Smooth muscle cell (in vitro differentiated cells): ENCODE measurements around the gene BZW2. TPM values are rescaled to one million over a fixed set of nuclear protein-coding genes. Genes with fewer than 3 reads are reported as not detected.

Experiments
- DNase-seq: peaks from one replicate; lab custom pipeline; 2025; ENCODE audit not compliant: unreplicated experiment; lab: John Stamatoyannopoulos, UW
- H2AFZ ChIP-seq: fragments of 200-600 bp; sonication (generic); 2 replicates; pipeline ENCODE4 v1.6.0; 2016; ENCODE audit warnings: antibody characterized with exemption, low read depth, mild to moderate bottlenecking
- H3F3A ChIP-seq: fragments of 200-600 bp; sonication (generic); 2 replicates; pipeline ENCODE4 v1.6.0; 2017; ENCODE audit warnings: antibody characterized with exemption, low read depth
- H3K27ac ChIP-seq: fragments of 200-600 bp; sonication (generic); 2 replicates; pipeline ENCODE4 v1.5.1; 2016; ENCODE audit warnings: low read depth, mild to moderate bottlenecking
- H3K27me3 ChIP-seq: fragments of 200-600 bp; sonication (generic); 2 replicates; pipeline ENCODE4 v1.6.1; 2016; ENCODE audit warnings: low read depth, mild to moderate bottlenecking
- H3K36me3 ChIP-seq: fragments of 200-600 bp; sonication (generic); 2 replicates; pipeline ENCODE4 v1.5.1; 2016; ENCODE audit warnings: low read depth
- H3K4me1 ChIP-seq: fragments of 200-600 bp; sonication (generic); 2 replicates; pipeline ENCODE4 v1.5.1; 2016; ENCODE audit warnings: low read depth
- H3K4me2 ChIP-seq: fragments of 200-600 bp; sonication (generic); 2 replicates; pipeline ENCODE4 v1.6.0; 2016; ENCODE audit warnings: mild to moderate bottlenecking
- H3K4me3 ChIP-seq: fragments of 200-600 bp; sonication (generic); 2 replicates; pipeline ENCODE4 v1.5.1; 2016; ENCODE audit warnings: mild to moderate bottlenecking
- H3K79me2 ChIP-seq: fragments of 200-600 bp; sonication (generic); 2 replicates; pipeline ENCODE4 v1.6.0; 2016; ENCODE audit warnings: low read depth, mild to moderate bottlenecking
- H3K9ac ChIP-seq: fragments of 200-600 bp; sonication (generic); 2 replicates; pipeline ENCODE4 v1.6.0; 2016; ENCODE audit warnings: low read depth
- H3K9me3 ChIP-seq: fragments of 200-600 bp; sonication (generic); replicated peaks from 2 replicates; pipeline ENCODE4 v1.5.1; 2016; ENCODE audit warnings: low read depth
- H4K20me1 ChIP-seq: fragments of 200-600 bp; sonication (generic); 2 replicates; pipeline ENCODE4 v1.6.0; 2016; ENCODE audit warnings: low read depth
- CTCF ChIP-seq: fragments of 200-600 bp; sonication (generic); IDR thresholded peaks from 2 replicates; pipeline ENCODE4 v1.5.1; 2017; ENCODE audit warnings: borderline replicate concordance, mild to moderate bottlenecking, antibody characterized with exemption; ENCODE audit not compliant: insufficient read depth, poor library complexity, severe bottlenecking
- WGBS: methylation state at CpG from one replicate; pipeline ENCODE4 v1.1.7; 2016; ENCODE audit warnings: low lambda C conversion rate; 5-methylcytosine and 5-hydroxymethylcytosine counted together
- polyA plus RNA-seq: library from polyadenylated mRNA; unstranded; fragments of >200 nt; fragmentation: Nextera tagmentation; extraction: Ambion mirVana; gene quantifications from 2 replicates; pipeline ENCODE4 v1.2.1, GENCODE V29; 2016
- total RNA-seq: library from RNA; depleted of rRNA; stranded (reverse); fragments of >200 nt; gene quantifications from 2 replicates; pipeline ENCODE4 v1.2.3, GENCODE V29; 2014

Gene BZW2
- total and polyA plus RNA-seq, 2 experiments from 2014 or later: 56.1 to 83.7 TPM

- peak overlapping the region; percentile 66 for H3K9ac ChIP-seq
- no peak overlapping the region for H3K4me3 ChIP-seq
- no peaks in the 10 kb centered on the region for H3K27me3 ChIP-seq
- peak overlapping the region; percentile 70 for H3K4me2 ChIP-seq
- TF ChIP-seq CTCF: no peak
- no peaks in the 10 kb centered on the region for H3K9me3 ChIP-seq
- H3K4me1 ChIP-seq: peaks cover 24% of the 10 kb centered on the region
- H3K27ac ChIP-seq: peak overlapping the region; percentile 97
- DNase-seq: no peak
- 23% methylated on average over 1 of the region's 1 CpG for WGBS
- peaks cover 61% of the 10 kb centered on the region for H3K79me2 ChIP-seq
- no peak overlapping the region for H2AFZ ChIP-seq
- peaks cover 23% of the 10 kb centered on the region for H3F3A ChIP-seq
- H3K36me3 ChIP-seq: no peaks in the 10 kb centered on the region
- no peaks in the 10 kb centered on the region for H4K20me1 ChIP-seq
Observed at GRCh38 chr7:16670021-16670420, 24.0 kb downstream of the BZW2 start.

GRCh38 chr7:16670731-16671344 lies 24.9 kb downstream of the BZW2 start:
- H4K20me1 ChIP-seq: no peaks in the 10 kb centered on the region
- TF ChIP-seq CTCF: no peak
- no peak overlapping the region for H3K4me3 ChIP-seq
- H3K9me3 ChIP-seq: no peaks in the 10 kb centered on the region
- peaks cover 23% of the 10 kb centered on the region for H3F3A ChIP-seq
- peaks cover 24% of the 10 kb centered on the region for H3K4me1 ChIP-seq
- H3K27ac ChIP-seq: peak overlapping the region; percentile 97
- H2AFZ ChIP-seq: no peak overlapping the region
- H3K4me2 ChIP-seq: peak overlapping the region; percentile 70
- peak overlapping the region; percentile 66 for H3K9ac ChIP-seq
- 73% methylated on average over 4 of the region's 4 CpGs for WGBS
- peaks cover 53% of the 10 kb centered on the region for H3K79me2 ChIP-seq
- no peaks in the 10 kb centered on the region for H3K27me3 ChIP-seq
- DNase-seq: no peak
- no peaks in the 10 kb centered on the region for H3K36me3 ChIP-seq

DNA sequence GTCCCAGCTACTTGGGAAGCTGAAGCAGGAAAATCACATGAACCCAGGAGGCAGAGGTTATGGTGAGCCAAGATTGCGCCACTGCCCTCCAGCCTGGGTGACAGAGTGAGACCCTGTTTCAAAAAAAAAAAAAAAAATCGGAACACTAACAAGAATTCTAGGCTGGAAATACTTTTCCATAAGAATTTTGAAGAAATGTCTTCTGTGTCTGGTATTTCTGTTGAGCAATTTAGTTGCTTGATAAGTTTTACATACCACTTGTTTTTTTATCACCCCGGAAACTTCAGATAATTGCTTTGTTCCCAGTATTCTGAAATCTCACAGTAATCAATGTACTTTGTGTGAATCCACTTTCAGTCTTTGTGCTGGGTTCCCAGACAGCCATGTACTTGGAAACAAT lies 25.8 kb downstream of the BZW2 start:
- Histone ChIP-seq H3K4me2 (no peak overlapping the region), H3K79me2 (peaks cover 45% of the 10 kb centered on the region), H3K9ac (no peak overlapping the region), H3K27me3 (no peaks in the 10 kb centered on the region), H3K4me1 (peaks cover 24% of the 10 kb centered on the region), H3K36me3 (peaks cover 3% of the 10 kb centered on the region), H3F3A (peaks cover 23% of the 10 kb centered on the region), H4K20me1 (no peaks in the 10 kb centered on the region), H2AFZ (no peak overlapping the region), H3K4me3 (no peak overlapping the region), H3K9me3 (no peaks in the 10 kb centered on the region), H3K27ac (peak overlapping the region; percentile 97)
- no peak for DNase-seq
- 95% methylated on average over 3 of the region's 3 CpGs for WGBS
- TF ChIP-seq CTCF: no peak

- Histone ChIP-seq H3F3A (peaks cover 7% of the 10 kb centered on the region), H3K27ac (no peak overlapping the region), H3K4me2 (no peak overlapping the region), H3K9me3 (no peaks in the 10 kb centered on the region), H3K9ac (no peak overlapping the region), H3K4me3 (no peak overlapping the region), H4K20me1 (no peaks in the 10 kb centered on the region), H3K36me3 (peaks cover 3% of the 10 kb centered on the region), H2AFZ (no peak overlapping the region), H3K27me3 (no peaks in the 10 kb centered on the region), H3K4me1 (peaks cover 3% of the 10 kb centered on the region), H3K79me2 (peaks cover 37% of the 10 kb centered on the region)
- DNase-seq: no peak
- no peak for TF ChIP-seq CTCF
- 73% methylated on average over 3 of the region's 3 CpGs for WGBS
Observed at GRCh38 chr7:16675277-16675676, 29.3 kb downstream of the BZW2 start.
